GM18519 (cell line): Measurements from ENCODE around the gene DLGAP4.
"Not testable (repeated sequence)": the region's sequence is repeated elsewhere in the genome, so short reads cannot be mapped to it uniquely, and the experiment has no call there.

Experiments
- ATAC-seq: cut with Tn5 transposase; IDR thresholded peaks from one replicate; pipeline ENCODE4 v1.9.1; 2021; ENCODE audit warnings: mild to moderate bottlenecking, moderate library complexity; ENCODE audit not compliant: unreplicated experiment, low FRiP score

DLGAP4 gene

GRCh38 chr20:36465109-36466080 is 159.3 kb downstream of the DLGAP4 start:
- ATAC-seq = no peak

GRCh38 chr20:36466089-36466488 is 159.9 kb downstream of the DLGAP4 start:
- ATAC-seq = no peak

- ATAC-seq = no peak
Measured at GRCh38 chr20:36467076-36467999, 161.2 kb downstream of the DLGAP4 start.

- no peak for ATAC-seq
Measured at GRCh38 chr20:36468149-36469000, 162.2 kb downstream of the DLGAP4 start.

GRCh38 chr20:36469973-36470372 is 163.8 kb downstream of the DLGAP4 start:
- no peak for ATAC-seq

GRCh38 chr20:36471885-36472636 is 165.9 kb downstream of the DLGAP4 start:
- ATAC-seq = no peak

GRCh38 chr20:36472637-36473090 is 166.5 kb downstream of the DLGAP4 start:
- ATAC-seq = no peak

GRCh38 chr20:36473164-36473563 is 167.0 kb downstream of the DLGAP4 start:
- no peak for ATAC-seq

- ATAC-seq = no peak
Measured at GRCh38 chr20:36474563-36474962, 168.4 kb downstream of the DLGAP4 start.

GRCh38 chr20:36475054-36475453 is 168.9 kb downstream of the DLGAP4 start:
- not testable (repeated sequence) for ATAC-seq

- ATAC-seq = no peak
Measured at GRCh38 chr20:36477475-36477874, 171.3 kb downstream of the DLGAP4 start.

- ATAC-seq = no peak
Measured at GRCh38 chr20:36478137-36478905, 172.2 kb downstream of the DLGAP4 start.

GRCh38 chr20:36479938-36480337 is 173.8 kb downstream of the DLGAP4 start:
- no peak for ATAC-seq

- ATAC-seq = no peak
Measured at GRCh38 chr20:36480456-36481048, 174.4 kb downstream of the DLGAP4 start.

GRCh38 chr20:36481380-36482043 is 175.4 kb downstream of the DLGAP4 start:
- no peak for ATAC-seq

GRCh38 chr20:36482044-36482473 is 175.9 kb downstream of the DLGAP4 start:
- ATAC-seq = no peak

- no peak for ATAC-seq
Measured at GRCh38 chr20:36483209-36483918, 177.2 kb downstream of the DLGAP4 start.
